WERI-Rb-1 (cell line): ENCODE data around the gene DYNC1H1.

Source experiments
- DNase-seq: peaks from one replicate; pipeline ENCODE4 v3.0.0-alpha.2; 2020
- H3K27ac ChIP-seq: fragments of 250-450 bp; sonication (Bioruptor Pico); 2 replicates; pipeline ENCODE4 v1.5.1; 2020; ENCODE audit warnings: mild to moderate bottlenecking, moderate library complexity
- H3K27me3 ChIP-seq: fragments of 250-450 bp; sonication (Bioruptor Pico); 2 replicates; pipeline ENCODE4 v1.5.1; 2021; ENCODE audit warnings: mild to moderate bottlenecking, low read depth, moderate library complexity; ENCODE audit not compliant: insufficient read depth, severe bottlenecking
- H3K36me3 ChIP-seq: fragments of 250-450 bp; sonication (Bioruptor Pico); 2 replicates; pipeline ENCODE4 v1.5.1; 2020; ENCODE audit warnings: mild to moderate bottlenecking, moderate library complexity
- H3K4me3 ChIP-seq: 2 replicates; pipeline ENCODE4 v1.5.1; 2011; ENCODE audit warnings: low read depth, mild to moderate bottlenecking, control low read depth, low read length
- H3K9me3 ChIP-seq: fragments of 250-450 bp; sonication (Bioruptor Pico); 2 replicates; pipeline ENCODE4 v1.5.1; 2021; ENCODE audit warnings: mild to moderate bottlenecking, moderate library complexity; ENCODE audit not compliant: severe bottlenecking
- CTCF ChIP-seq: IDR thresholded peaks from 2 replicates; pipeline ENCODE4 v1.5.1; 2011; ENCODE audit warnings: low read depth, mild to moderate bottlenecking, control low read depth, inconsistent platforms, low read length

The DYNC1H1 gene

GRCh38 chr14:102056694-102057442, 92.5 kb downstream of the DYNC1H1 start:
- H3K36me3 ChIP-seq, result peaks cover 20% of the 10 kb centered on the region
- no peak overlapping the region for H3K27ac ChIP-seq
- DNase-seq, result no peak
- no peak overlapping the region for H3K4me3 ChIP-seq
- no peak for TF ChIP-seq CTCF
- no peaks in the 10 kb centered on the region for H3K27me3 ChIP-seq
- H3K9me3 ChIP-seq, result no peaks in the 10 kb centered on the region

GRCh38 chr14:102057480-102058114, 93.2 kb downstream of the DYNC1H1 start:
- no peak for DNase-seq
- H3K27ac ChIP-seq, result no peak overlapping the region

GRCh38 chr14:102058146-102058545, 93.8 kb downstream of the DYNC1H1 start:
- Histone ChIP-seq H3K27me3 (no peaks in the 10 kb centered on the region), H3K9me3 (no peaks in the 10 kb centered on the region), H3K36me3 (peaks cover 10% of the 10 kb centered on the region), H3K4me3 (no peak overlapping the region), H3K27ac (no peak overlapping the region)
- TF ChIP-seq CTCF, result no peak
- DNase-seq, result no peak

More at GRCh38 chr14:102057480-102058114, 93.2 kb downstream of the DYNC1H1 start:
- TF ChIP-seq CTCF, result no peak
- no peaks in the 10 kb centered on the region for H3K27me3 ChIP-seq
- H3K9me3 ChIP-seq, result no peaks in the 10 kb centered on the region
- H3K36me3 ChIP-seq, result peaks cover 13% of the 10 kb centered on the region
- H3K4me3 ChIP-seq, result no peak overlapping the region

- DNase-seq, result no peak
- Histone ChIP-seq H3K36me3 (peaks cover 7% of the 10 kb centered on the region), H3K4me3 (no peak overlapping the region), H3K9me3 (no peaks in the 10 kb centered on the region), H3K27me3 (no peaks in the 10 kb centered on the region), H3K27ac (no peak overlapping the region)
- no peak for TF ChIP-seq CTCF
Observed at GRCh38 chr14:102058961-102059360, 94.6 kb downstream of the DYNC1H1 start.

GRCh38 chr14:102063109-102063807, 98.9 kb downstream of the DYNC1H1 start:
- no peaks in the 10 kb centered on the region for H3K36me3 ChIP-seq
- peak; percentile 55 for TF ChIP-seq CTCF
- DNase-seq, result peak; percentile 93
- H3K4me3 ChIP-seq, result peak overlapping the region; percentile 43
- H3K27me3 ChIP-seq, result no peaks in the 10 kb centered on the region
- peak overlapping the region; percentile 72 for H3K27ac ChIP-seq
- H3K9me3 ChIP-seq, result no peaks in the 10 kb centered on the region
